Adipocyte (in vitro differentiated cells): Measurements from ENCODE around the gene COPS7A.

ENCODE experiments used
- DNase-seq: peaks from one replicate; pipeline ENCODE4 v3.0.0-alpha.2; 2015; ENCODE audit warnings: low read depth
- H3K27me3 ChIP-seq: replicated peaks from 2 replicates; pipeline ENCODE4 v1.7.0; 2013; ENCODE audit warnings: mild to moderate bottlenecking, low read length, moderate library complexity; ENCODE audit not compliant: control insufficient read depth, insufficient read depth
- H3K36me3 ChIP-seq: 2 replicates; pipeline ENCODE4 v1.7.0; 2013; ENCODE audit warnings: low read length, mild to moderate bottlenecking, moderate library complexity; ENCODE audit not compliant: control insufficient read depth, insufficient read depth, severe bottlenecking
- H3K4me1 ChIP-seq: 2 replicates; pipeline ENCODE4 v1.7.0; 2013; ENCODE audit warnings: mild to moderate bottlenecking, low read length, moderate library complexity; ENCODE audit not compliant: control insufficient read depth, insufficient read depth
- H3K4me3 ChIP-seq: 2 replicates; pipeline ENCODE4 v1.7.0; 2013; ENCODE audit warnings: mild to moderate bottlenecking, low read length, moderate library complexity
- H3K9ac ChIP-seq: 2 replicates; pipeline ENCODE4 v1.7.0; 2013; ENCODE audit warnings: mild to moderate bottlenecking, low read length, moderate library complexity
- H3K9me3 ChIP-seq: 2 replicates; pipeline ENCODE4 v1.7.0; 2013; ENCODE audit warnings: mild to moderate bottlenecking, low read length, moderate library complexity; ENCODE audit not compliant: control insufficient read depth

COPS7A gene, protein sequence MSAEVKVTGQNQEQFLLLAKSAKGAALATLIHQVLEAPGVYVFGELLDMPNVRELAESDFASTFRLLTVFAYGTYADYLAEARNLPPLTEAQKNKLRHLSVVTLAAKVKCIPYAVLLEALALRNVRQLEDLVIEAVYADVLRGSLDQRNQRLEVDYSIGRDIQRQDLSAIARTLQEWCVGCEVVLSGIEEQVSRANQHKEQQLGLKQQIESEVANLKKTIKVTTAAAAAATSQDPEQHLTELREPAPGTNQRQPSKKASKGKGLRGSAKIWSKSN

DNA sequence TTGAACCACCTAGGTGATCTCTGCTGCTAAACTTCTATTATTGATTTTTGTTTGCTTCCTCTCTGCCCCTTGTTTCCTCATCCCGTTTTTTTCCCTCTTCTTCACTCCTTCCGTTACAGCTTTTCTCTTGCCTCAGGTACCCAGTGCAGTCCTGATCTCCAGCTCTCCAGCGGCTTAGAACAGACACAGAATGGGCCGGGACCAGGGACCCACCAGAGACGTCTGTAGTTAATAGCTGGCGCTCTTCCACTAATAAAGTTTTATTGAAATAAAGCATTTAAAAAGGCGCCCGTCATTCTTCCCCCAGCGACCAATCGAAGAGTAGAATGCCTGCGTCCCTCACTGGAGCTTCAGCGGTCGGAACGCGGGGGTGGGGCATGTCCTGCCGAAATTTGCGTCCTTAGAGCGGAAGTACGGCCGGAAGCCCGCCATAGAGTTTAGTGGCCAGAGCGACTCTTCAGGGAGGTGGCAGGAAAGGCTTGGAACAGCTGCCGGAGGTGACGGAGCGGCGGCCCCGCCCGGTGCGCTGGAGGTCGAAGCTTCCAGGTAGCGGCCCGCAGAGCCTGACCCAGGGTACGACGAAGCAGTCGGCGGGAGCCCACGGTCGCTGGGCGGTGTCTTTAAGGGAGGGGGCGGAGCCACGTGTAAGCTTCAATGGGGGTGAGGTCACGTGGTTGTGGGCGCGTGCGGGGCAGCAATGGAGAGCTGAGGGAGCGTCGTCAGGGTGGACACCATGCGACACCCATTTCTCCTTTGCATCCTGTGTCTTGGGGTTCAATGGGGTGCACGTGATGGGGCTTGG, at the start of gene COPS7A:
Gene COPS7A (plus strand): TSS at position 440 of the 802 bp plus-strand sequence. CDS start 611 bp downstream, outside the sequence.
- peak; percentile 99 for DNase-seq
- Histone ChIP-seq H3K4me1 (peaks cover 8% of the 10 kb centered on the region), H3K4me3 (peak within 1 kb of the TSS; percentile 94), H3K27me3 (no peaks in the 10 kb centered on the region), H3K9me3 (no peaks in the 10 kb centered on the region), H3K36me3 (peaks cover 13% of the 10 kb centered on the region), H3K9ac (peak within 1 kb of the TSS; percentile 84)

DNA sequence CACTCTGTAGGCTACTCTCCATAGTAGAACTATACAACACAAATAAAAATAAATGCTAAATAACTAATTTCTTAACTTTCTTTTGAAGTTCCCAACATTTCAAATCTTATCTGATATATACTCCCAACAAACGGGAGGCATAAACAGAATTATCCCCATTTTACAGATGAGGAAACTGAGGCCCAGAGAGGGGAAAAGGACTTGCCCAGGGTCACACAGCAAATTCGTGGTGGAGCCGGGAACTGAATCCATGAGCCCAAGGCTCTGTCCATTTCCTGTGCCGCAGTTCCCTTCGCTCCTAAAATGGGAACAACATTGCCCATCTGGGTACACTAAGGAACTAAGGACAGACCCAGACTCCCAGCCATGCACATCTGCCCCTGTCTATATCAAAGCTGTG, 46.9 kb upstream of the COPS7A start:
- H3K36me3 ChIP-seq = peaks cover 82% of the 10 kb centered on the region

DNA sequence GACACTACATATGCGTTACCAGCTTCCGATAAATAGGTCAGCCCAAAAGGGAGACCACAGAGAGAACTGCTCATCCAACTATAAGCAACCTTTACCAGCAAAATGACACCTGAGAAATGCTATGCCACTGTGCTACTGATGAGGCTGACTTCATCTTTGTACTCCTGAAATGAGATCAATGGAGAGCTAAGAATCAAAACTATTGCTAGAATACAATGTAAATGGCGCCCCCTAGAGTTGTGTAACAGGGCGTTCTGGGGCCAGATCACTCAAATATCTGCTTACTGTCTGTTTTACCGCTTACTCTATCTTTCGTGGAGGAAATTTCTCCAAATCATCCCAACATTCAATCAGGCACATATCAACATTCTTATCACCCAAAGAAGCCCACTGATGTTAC, 39.2 kb upstream of the COPS7A start:
- no peak overlapping the region for H3K4me3 ChIP-seq
- no peaks in the 10 kb centered on the region for H3K27me3 ChIP-seq
- peaks cover 16% of the 10 kb centered on the region for H3K36me3 ChIP-seq
- H3K9me3 ChIP-seq = no peaks in the 10 kb centered on the region
- no peak overlapping the region for H3K9ac ChIP-seq
- H3K4me1 ChIP-seq = peaks cover 21% of the 10 kb centered on the region
- DNase-seq = peak; percentile 52

More for the DNA sequence above, 46.9 kb upstream of the COPS7A start:
- Histone ChIP-seq H3K9me3 (no peaks in the 10 kb centered on the region), H3K27me3 (no peaks in the 10 kb centered on the region), H3K4me3 (no peak overlapping the region), H3K9ac (no peak overlapping the region), H3K4me1 (no peaks in the 10 kb centered on the region)
- no peak for DNase-seq

DNA sequence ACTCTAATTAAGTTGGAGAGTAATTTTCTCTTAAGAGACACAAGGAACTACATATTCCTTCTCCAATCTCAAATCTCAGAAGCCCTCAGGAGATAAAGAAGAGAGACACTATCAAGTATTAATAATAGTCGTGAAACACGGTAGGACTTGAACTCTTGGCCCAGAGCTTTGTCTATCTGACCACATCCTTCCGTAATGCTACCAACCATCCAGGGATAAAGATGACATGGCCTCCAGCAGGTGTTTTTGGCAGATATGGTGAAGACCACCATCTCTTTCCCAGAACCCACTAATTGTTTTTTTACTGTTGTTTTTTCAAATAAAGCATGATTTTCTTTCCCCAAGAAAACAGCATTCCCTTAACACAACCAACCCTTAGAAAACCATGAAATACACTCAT, 38.0 kb upstream of the COPS7A start:
- peaks cover 30% of the 10 kb centered on the region for H3K4me1 ChIP-seq
- H3K9ac ChIP-seq = no peak overlapping the region
- no peaks in the 10 kb centered on the region for H3K27me3 ChIP-seq
- peaks cover 10% of the 10 kb centered on the region for H3K36me3 ChIP-seq
- H3K9me3 ChIP-seq = no peaks in the 10 kb centered on the region
- DNase-seq = no peak
- H3K4me3 ChIP-seq = no peak overlapping the region

DNA sequence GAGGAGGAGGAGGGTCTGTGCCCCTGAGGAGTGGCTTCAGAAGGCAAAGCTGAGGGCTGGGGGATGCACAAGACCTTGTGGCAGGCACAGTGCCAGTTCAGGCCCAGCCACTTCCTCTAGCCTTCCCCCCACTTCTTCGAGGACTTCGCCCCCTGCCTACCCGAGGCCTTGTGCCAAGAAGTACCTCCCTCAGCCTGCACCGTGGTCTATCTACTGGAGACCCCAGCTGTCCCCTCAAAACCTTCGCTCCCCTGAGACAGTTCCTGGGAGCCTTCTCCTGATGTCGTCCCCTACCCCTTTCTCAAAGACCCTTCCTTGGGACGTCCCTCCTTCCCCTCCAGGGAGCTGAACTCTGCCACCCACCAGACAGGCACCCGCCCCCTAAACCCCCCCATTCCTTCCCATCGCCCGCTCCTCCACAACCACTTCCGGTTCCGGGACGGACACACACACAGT, 35.3 kb upstream of the COPS7A start:
- peak; percentile 45 for DNase-seq
- peak overlapping the region; percentile 97 for H3K4me3 ChIP-seq

DNA sequence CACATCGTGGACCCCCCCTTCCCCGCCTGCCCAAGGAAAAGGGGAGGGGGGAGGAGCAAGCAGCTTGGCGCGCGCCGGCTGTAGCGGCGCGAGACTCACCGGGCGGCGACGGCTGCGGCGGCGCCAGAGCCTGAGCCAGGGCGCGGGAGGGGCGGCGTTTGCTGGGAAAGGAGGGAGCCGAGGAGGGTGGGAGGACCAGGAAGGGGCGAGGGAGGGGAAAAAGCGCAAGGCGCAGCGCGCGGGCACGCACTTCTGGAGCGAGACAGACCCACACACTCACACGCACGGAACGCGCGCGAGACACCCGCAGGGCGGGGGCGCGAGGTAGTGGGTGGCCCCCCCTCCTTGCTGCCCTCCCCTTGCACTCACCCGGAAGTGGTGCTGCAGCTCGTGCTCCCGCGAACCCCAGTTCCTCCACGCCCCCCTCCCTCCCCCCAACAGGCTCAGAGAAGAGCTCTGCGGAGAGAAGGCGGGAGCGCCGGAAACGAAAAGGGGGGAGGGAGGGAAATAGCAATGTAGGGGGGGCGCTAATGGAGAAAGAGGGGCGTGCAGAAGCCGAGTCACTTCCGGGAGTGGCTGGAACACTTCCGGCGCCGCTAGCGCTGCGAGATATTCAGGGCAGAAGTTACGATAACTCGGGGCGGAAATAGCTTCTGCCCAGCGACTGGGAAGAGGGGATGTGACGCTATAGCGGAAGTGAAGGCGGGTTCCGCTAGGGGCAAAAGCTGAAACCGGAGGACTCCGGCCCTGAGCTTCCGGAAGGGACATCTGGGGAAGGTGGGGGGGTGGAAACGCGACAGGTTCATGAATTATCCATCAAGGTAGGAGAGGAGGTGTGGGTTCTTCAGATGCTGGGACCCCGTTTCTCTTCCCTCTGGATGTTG, 34.6 kb upstream of the COPS7A start, which contains the start of gene ZNF384:
Gene ZNF384 (minus strand): TSS at position 377 of the 884 bp plus-strand sequence. CDS start 9,855 bp downstream, outside the sequence.
- H3K27me3 ChIP-seq = no peaks in the 10 kb centered on the region
- H3K9me3 ChIP-seq = no peaks in the 10 kb centered on the region
- H3K4me3 ChIP-seq = peak within 1 kb of the TSS; percentile 97
- peaks cover 37% of the 10 kb centered on the region for H3K4me1 ChIP-seq
- H3K36me3 ChIP-seq = no peaks in the 10 kb centered on the region
- peak; percentile 99 for DNase-seq
- H3K9ac ChIP-seq = peak within 1 kb of the TSS; percentile 95

More for the DNA sequence above, 35.3 kb upstream of the COPS7A start:
- H3K9me3 ChIP-seq = no peaks in the 10 kb centered on the region
- no peaks in the 10 kb centered on the region for H3K27me3 ChIP-seq
- H3K36me3 ChIP-seq = no peaks in the 10 kb centered on the region
- H3K4me1 ChIP-seq = peaks cover 37% of the 10 kb centered on the region
- peak overlapping the region; percentile 95 for H3K9ac ChIP-seq

DNA sequence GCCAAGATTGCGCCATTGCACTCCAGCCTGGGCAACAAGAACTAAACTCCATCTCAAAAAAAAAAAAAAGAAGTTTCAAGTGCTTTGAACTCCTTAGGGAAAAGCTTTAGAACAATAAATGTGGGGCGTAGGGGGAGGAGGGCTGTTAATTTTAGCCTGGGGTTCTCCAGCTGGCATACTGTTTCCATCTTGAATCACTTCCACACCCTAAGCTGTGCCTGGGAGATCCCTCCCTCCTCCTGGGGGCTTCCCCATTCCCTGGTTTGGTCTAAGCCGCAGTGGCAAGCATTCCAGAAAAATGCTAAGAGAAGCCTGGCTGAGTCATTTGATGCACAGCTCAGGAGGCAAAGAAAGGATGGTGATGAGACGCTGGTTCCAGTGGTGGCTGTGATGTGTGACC, 32.4 kb upstream of the COPS7A start:
- H3K4me1 ChIP-seq = peaks cover 36% of the 10 kb centered on the region
- H3K36me3 ChIP-seq = no peaks in the 10 kb centered on the region
- no peak overlapping the region for H3K9ac ChIP-seq
- no peaks in the 10 kb centered on the region for H3K27me3 ChIP-seq
- H3K4me3 ChIP-seq = no peak overlapping the region
- H3K9me3 ChIP-seq = no peaks in the 10 kb centered on the region
- DNase-seq = peak; percentile 10

DNA sequence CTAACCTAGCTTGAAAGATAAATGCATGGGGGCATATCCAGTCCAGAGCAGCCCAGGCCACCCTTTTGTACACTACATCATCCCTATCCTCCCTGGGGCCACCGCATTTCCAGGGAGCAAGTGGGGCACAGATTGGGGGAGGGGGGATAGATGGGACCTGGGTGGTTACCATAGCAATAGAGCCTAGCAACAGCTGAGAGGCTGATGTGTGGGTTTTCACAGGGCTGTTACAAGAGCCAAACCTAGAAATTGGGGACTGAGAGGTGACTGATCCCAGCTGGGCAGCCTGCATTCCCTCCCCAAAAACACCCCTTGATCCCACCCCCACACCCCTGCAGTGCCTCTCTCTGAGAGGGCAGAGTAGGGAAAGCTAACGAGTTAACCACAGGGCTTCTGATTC, 31.0 kb upstream of the COPS7A start:
- peaks cover 22% of the 10 kb centered on the region for H3K4me1 ChIP-seq
- H3K9ac ChIP-seq = no peak overlapping the region
- H3K27me3 ChIP-seq = no peaks in the 10 kb centered on the region
- H3K9me3 ChIP-seq = no peaks in the 10 kb centered on the region
- no peak overlapping the region for H3K4me3 ChIP-seq
- H3K36me3 ChIP-seq = no peaks in the 10 kb centered on the region
- DNase-seq = no peak

DNA sequence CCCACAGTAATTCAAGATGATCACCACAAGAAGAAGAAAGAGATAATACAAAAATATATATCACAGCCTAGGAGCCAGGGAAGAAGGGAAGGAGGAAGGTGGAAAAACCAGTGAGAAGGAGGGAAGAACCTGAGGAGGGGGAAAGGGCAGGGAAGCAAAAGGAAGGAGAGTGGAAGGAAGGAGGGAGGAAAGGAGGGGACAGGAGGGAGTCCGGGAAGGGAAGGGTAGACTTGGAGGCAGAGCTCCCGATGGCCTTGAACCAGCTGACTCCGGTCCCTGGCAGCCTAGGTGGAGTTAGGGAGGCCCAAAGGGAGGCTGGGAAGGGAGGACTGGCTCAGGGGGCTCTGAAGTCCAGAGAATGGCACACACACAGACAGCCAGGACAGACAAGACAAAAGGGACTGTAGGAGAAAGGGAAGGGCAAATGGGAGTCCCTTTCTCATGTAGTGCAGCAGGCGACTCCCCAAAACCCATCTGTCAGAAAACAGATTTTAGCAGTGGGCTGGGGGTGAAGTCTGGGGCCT, 30.0 kb upstream of the COPS7A start:
- H3K4me1 ChIP-seq = peaks cover 16% of the 10 kb centered on the region
- no peak overlapping the region for H3K4me3 ChIP-seq
- H3K27me3 ChIP-seq = no peaks in the 10 kb centered on the region
- H3K36me3 ChIP-seq = no peaks in the 10 kb centered on the region
- H3K9me3 ChIP-seq = no peaks in the 10 kb centered on the region
- no peak for DNase-seq
- H3K9ac ChIP-seq = no peak overlapping the region

DNA sequence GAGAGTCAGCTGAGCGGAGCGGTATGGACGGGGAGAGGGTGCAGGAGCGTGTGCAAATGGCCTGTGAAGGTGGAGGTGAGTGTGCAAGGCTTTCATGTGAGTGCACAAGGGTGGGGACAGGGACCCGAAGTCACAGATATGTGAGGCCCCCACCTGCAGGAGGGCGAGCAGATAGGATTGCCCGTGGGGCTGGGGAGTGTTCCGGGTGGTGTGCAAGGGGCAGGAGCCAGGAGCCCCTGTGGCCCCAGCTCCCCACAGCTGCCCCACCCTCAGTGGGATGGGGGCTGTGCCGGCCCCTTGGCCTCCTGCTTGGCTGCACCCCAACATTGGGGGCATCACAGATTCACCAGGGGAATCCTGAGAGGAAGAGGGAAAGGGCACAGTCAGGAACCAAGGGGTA, 29.1 kb upstream of the COPS7A start:
- no peak for DNase-seq

More for the DNA sequence above, 29.1 kb upstream of the COPS7A start:
- no peaks in the 10 kb centered on the region for H3K9me3 ChIP-seq
- H3K36me3 ChIP-seq = no peaks in the 10 kb centered on the region
- H3K27me3 ChIP-seq = no peaks in the 10 kb centered on the region
- H3K4me3 ChIP-seq = no peak overlapping the region
- peaks cover 16% of the 10 kb centered on the region for H3K4me1 ChIP-seq
- H3K9ac ChIP-seq = no peak overlapping the region
